PC-3 (cell line): ENCODE results near the gene CLIC4. TPM values are rescaled to one million over a fixed set of nuclear protein-coding genes. Genes with fewer than 3 reads are reported as not detected.

Source experiments
- ATAC-seq: fragments of 200-7000 bp; cut with Tn5 transposase; 2 replicates; pipeline ENCODE4 v1.9.1; 2020; ENCODE audit warnings: mild to moderate bottlenecking, moderate library complexity
- BruUV-seq: library from RNA; stranded (reverse); fragments of 400-500 nt; replicated peaks from 2 replicates; lab custom pipeline; 2021; lab: Mats Ljungman, UMichigan
- CTCF ChIA-PET: fragments of 300-600 bp; sonication (Branson Sonifier 250); formaldehyde crosslinking; loops from one replicate; lab custom pipeline; 2022; ENCODE audit warnings: antibody characterized with exemption; lab: Charles Lee
- POLR2A ChIA-PET: fragments of 300-600 bp; sonication (Branson Sonifier 250); formaldehyde crosslinking; loops from one replicate; lab custom pipeline; 2022; ENCODE audit warnings: antibody characterized with exemption; ENCODE audit not compliant: unreplicated experiment; lab: Charles Lee
- DNase-seq: peaks from one replicate; pipeline ENCODE4 v3.0.0-alpha.2; 2015
- H2AFZ ChIP-seq: fragments of 300-600 bp; sonication (generic); 2 replicates; pipeline ENCODE4 v1.6.0; 2016; ENCODE audit warnings: antibody characterized with exemption, low read length
- H3F3A ChIP-seq: fragments of 300-600 bp; sonication (generic); one replicate; pipeline ENCODE4 v1.6.0; 2017; ENCODE audit warnings: antibody characterized with exemption, low read length, control low read depth, mild to moderate bottlenecking; ENCODE audit not compliant: unreplicated experiment
- H3K27ac ChIP-seq: fragments of 300-600 bp; sonication (generic); 2 replicates; pipeline ENCODE4 v1.5.1; 2016; ENCODE audit warnings: mild to moderate bottlenecking, low read length
- H3K27me3 ChIP-seq: fragments of 300-600 bp; sonication (generic); 2 replicates; pipeline ENCODE4 v1.6.1; 2016; ENCODE audit warnings: low read length, mixed read lengths
- H3K36me3 ChIP-seq: fragments of 300-600 bp; sonication (generic); 2 replicates; pipeline ENCODE4 v1.6.1; 2016; ENCODE audit warnings: low read depth, mixed run types, low read length, mixed read lengths
- H3K4me1 ChIP-seq: fragments of 300-600 bp; sonication (generic); 2 replicates; pipeline ENCODE4 v1.5.1; 2016; ENCODE audit warnings: low read length; ENCODE audit not compliant: insufficient read depth
- H3K4me2 ChIP-seq: fragments of 300-600 bp; sonication (generic); 2 replicates; pipeline ENCODE4 v1.6.0; 2016; ENCODE audit warnings: low read length
- H3K4me3 ChIP-seq: fragments of 300-600 bp; sonication (generic); 2 replicates; pipeline ENCODE4 v1.5.1; 2016; ENCODE audit warnings: mild to moderate bottlenecking, low read length, mixed read lengths
- H3K79me2 ChIP-seq: fragments of 300-600 bp; sonication (generic); 2 replicates; pipeline ENCODE4 v1.6.1; 2017; ENCODE audit warnings: low read length, mixed read lengths
- H3K9ac ChIP-seq: fragments of 300-600 bp; sonication (generic); 2 replicates; pipeline ENCODE4 v1.6.0; 2016; ENCODE audit warnings: mild to moderate bottlenecking, low read length
- H3K9me2 ChIP-seq: fragments of 300-600 bp; sonication (generic); replicated peaks from 2 replicates; pipeline ENCODE4 v1.6.1; 2016; ENCODE audit warnings: mixed run types, low read length, mixed read lengths
- H3K9me3 ChIP-seq: fragments of 300-600 bp; sonication (generic); 2 replicates; pipeline ENCODE4 v1.6.1; 2016; ENCODE audit warnings: low read length, mixed read lengths
- H4K20me1 ChIP-seq: fragments of 300-600 bp; sonication (generic); 2 replicates; pipeline ENCODE4 v1.6.1; 2016; ENCODE audit warnings: low read length, mixed read lengths
- EZH2 ChIP-seq: fragments of 300-600 bp; sonication (generic); IDR thresholded peaks from one replicate; pipeline ENCODE4 v1.6.1; 2017; ENCODE audit warnings: antibody characterized with exemption, mild to moderate bottlenecking, low read length; ENCODE audit not compliant: unreplicated experiment
- EZH2phosphoT487 ChIP-seq: fragments of 300-600 bp; sonication (generic); IDR thresholded peaks from 2 replicates; pipeline ENCODE4 v1.6.1; 2018; ENCODE audit warnings: mild to moderate bottlenecking, antibody characterized with exemption, low read length, borderline replicate concordance
- intact Hi-C: fragments of 100-400 bp; cut with micrococcal nuclease; formaldehyde crosslinking; loops from 2 replicates; pipeline ENCODE4 v1.9.0; 2023
- total RNA-seq: library from RNA; depleted of rRNA; stranded (reverse); fragments of >200 nt; gene quantifications from 2 replicates; pipeline ENCODE4 v1.2.3, GENCODE V29; 2014
- TF ChIP-seq, protein P1 (sequence below): fragments of 300-600 bp; sonication (generic); conservative IDR thresholded peaks from 2 replicates; pipeline ENCODE4 v1.5.1; 2017; ENCODE audit warnings: antibody characterized with exemption, low read depth, mild to moderate bottlenecking, low read length

The CLIC4 gene
- total RNA-seq, 1 experiment from 2014 or later, result 57.6 TPM

DNA sequence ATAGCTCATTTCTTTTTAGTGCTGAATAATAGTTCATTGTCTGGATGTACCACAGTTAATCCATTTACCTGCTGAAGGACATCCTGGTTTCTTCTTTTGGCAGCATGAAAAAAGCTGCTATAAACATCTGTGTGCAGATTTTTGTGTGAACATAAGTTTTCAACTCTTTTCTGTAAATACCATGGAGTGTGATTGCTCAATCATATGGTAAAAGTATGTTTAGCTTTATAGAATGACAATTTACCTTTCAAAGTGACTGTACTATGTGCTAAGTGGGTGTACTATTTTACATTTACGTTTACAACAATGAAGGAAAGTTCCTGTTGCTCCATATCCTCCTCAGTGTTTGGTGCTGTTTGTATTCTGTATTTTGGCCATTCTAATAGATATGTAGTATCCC, 135.8 kb downstream of the CLIC4 start:
- CTCF ChIA-PET, result no interaction called here

DNA sequence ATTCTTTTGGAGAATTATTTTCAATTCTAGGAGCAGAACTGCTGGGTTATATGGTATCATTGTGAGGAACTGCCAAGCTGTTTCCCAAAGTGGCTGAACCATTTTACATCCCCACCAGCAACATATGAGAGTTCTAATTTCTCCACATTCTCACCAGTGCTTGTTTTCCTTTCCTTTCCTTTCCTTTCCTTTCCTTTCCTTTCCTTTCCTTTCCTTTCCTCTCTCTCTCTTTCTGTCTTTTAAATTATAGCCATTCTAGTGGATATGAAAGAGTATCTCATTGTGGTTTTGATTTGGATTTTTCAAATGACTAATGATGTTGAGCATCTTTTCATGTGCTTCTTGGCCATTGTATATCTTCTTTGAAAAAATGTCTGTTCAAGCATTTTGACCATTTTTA, 139.5 kb downstream of the CLIC4 start:
- no peaks in the 10 kb centered on the region for H3K4me1 ChIP-seq
- H3K36me3 ChIP-seq, result no peaks in the 10 kb centered on the region
- intact Hi-C loops, result no loop called here
- no peaks in the 10 kb centered on the region for H3K79me2 ChIP-seq
- no peaks in the 10 kb centered on the region for H3F3A ChIP-seq
- H3K9me2 ChIP-seq, result no peaks in the 10 kb centered on the region
- CTCF ChIA-PET, result no interaction called here
- H4K20me1 ChIP-seq, result no peaks in the 10 kb centered on the region
- no peak overlapping the region for H3K4me3 ChIP-seq
- no TSS peak for BruUV-seq
- peaks cover 5% of the 10 kb centered on the region; the same call in 1 of the 2 replicates for H3K27me3 ChIP-seq
- DNase-seq (no peak), ATAC-seq (no peak)
- no peak overlapping the region for H3K9ac ChIP-seq
- no peak overlapping the region for H2AFZ ChIP-seq
- POLR2A ChIA-PET, result no interaction called here
- TF ChIP-seq EZH2, result no peak
- TF ChIP-seq, protein P1, sequence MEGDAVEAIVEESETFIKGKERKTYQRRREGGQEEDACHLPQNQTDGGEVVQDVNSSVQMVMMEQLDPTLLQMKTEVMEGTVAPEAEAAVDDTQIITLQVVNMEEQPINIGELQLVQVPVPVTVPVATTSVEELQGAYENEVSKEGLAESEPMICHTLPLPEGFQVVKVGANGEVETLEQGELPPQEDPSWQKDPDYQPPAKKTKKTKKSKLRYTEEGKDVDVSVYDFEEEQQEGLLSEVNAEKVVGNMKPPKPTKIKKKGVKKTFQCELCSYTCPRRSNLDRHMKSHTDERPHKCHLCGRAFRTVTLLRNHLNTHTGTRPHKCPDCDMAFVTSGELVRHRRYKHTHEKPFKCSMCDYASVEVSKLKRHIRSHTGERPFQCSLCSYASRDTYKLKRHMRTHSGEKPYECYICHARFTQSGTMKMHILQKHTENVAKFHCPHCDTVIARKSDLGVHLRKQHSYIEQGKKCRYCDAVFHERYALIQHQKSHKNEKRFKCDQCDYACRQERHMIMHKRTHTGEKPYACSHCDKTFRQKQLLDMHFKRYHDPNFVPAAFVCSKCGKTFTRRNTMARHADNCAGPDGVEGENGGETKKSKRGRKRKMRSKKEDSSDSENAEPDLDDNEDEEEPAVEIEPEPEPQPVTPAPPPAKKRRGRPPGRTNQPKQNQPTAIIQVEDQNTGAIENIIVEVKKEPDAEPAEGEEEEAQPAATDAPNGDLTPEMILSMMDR, result no peak
- TF ChIP-seq EZH2phosphoT487, result no peak
- H3K4me2 ChIP-seq, result no peak overlapping the region
- H3K27ac ChIP-seq, result no peak overlapping the region
- no peaks in the 10 kb centered on the region for H3K9me3 ChIP-seq

More for the DNA sequence above, 135.8 kb downstream of the CLIC4 start:
- H3K4me2 ChIP-seq, result no peak overlapping the region
- no TSS peak for BruUV-seq
- POLR2A ChIA-PET, result no interaction called here
- no peak overlapping the region for H3K4me3 ChIP-seq
- H3K9me3 ChIP-seq, result no peaks in the 10 kb centered on the region
- ATAC-seq, result no peak
- no peak overlapping the region for H3K27ac ChIP-seq
- no peak overlapping the region for H2AFZ ChIP-seq
- H3K4me1 ChIP-seq, result peaks cover 7% of the 10 kb centered on the region
- intact Hi-C loops, result no loop called here
- H3K9ac ChIP-seq, result no peak overlapping the region
- H3K9me2 ChIP-seq, result no peaks in the 10 kb centered on the region
- DNase-seq, result no peak
- no peaks in the 10 kb centered on the region for H4K20me1 ChIP-seq
- H3K36me3 ChIP-seq, result no peaks in the 10 kb centered on the region
- no peak for TF ChIP-seq EZH2phosphoT487
- TF ChIP-seq, protein P1, result no peak
- TF ChIP-seq EZH2, result no peak
- no peaks in the 10 kb centered on the region for H3K79me2 ChIP-seq
- peaks cover 5% of the 10 kb centered on the region; the same call in 1 of the 2 replicates for H3K27me3 ChIP-seq
- no peaks in the 10 kb centered on the region for H3F3A ChIP-seq

DNA sequence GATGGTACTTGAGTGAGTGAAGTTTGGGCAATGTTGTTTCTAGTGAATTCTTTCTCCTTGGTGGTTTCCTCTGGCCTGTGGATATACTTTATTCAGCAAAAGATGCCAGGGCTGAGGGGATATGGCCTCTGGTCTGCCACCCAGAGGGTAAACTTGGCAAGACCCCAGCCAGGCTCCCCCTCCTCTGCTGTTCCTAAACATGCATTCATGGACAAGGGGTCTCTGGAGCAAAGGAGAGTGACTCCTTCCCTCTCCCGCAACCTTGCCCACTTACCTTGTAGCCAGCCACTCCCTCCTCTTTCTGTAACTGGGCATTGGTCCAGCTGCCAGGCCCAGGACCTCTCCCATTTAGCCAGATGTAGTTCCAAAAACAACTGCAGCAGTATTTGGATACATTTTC, 141.0 kb downstream of the CLIC4 start:
- ATAC-seq (no peak), DNase-seq (no peak)
- Histone ChIP-seq H2AFZ (no peak overlapping the region), H3K36me3 (no peaks in the 10 kb centered on the region), H3K27ac (no peak overlapping the region), H3K4me3 (no peak overlapping the region), H3F3A (no peaks in the 10 kb centered on the region), H3K79me2 (no peaks in the 10 kb centered on the region), H3K9me3 (no peaks in the 10 kb centered on the region), H3K4me2 (no peak overlapping the region), H4K20me1 (no peaks in the 10 kb centered on the region), H3K27me3 (peaks cover 5% of the 10 kb centered on the region; the same call in 1 of the 2 replicates), H3K9ac (no peak overlapping the region), H3K9me2 (no peaks in the 10 kb centered on the region), H3K4me1 (no peaks in the 10 kb centered on the region)
- ChIA-PET POLR2A (no interaction called here), CTCF (interaction anchor here (0.6 kb wide), 1 partner anchor 22 kb away, joined by 6 read pairs; no protein-coding TSS in a partner anchor)
- BruUV-seq, result no TSS peak
- no peak for TF ChIP-seq EZH2
- TF ChIP-seq, protein P1, result no peak
- intact Hi-C loops, result no loop called here
